ENCODE data around the gene SLIT3.

The SLIT3 gene

GRCh38 chr5:168914491-168914890, 386.4 kb downstream of the SLIT3 start:
- DNase-seq = no peak

GRCh38 chr5:168910874-168911273, 390.1 kb downstream of the SLIT3 start:
- no peak for DNase-seq

GRCh38 chr5:168908207-168908606, 392.7 kb downstream of the SLIT3 start:
- no peak for DNase-seq

- DNase-seq = no peak
Observed at GRCh38 chr5:168903061-168903460, 397.9 kb downstream of the SLIT3 start.

GRCh38 chr5:168899673-168900072, 401.3 kb downstream of the SLIT3 start:
- no peak for DNase-seq

GRCh38 chr5:168899264-168899663, 401.7 kb downstream of the SLIT3 start:
- DNase-seq = no peak

- DNase-seq = no peak
Observed at GRCh38 chr5:168898247-168898911, 402.6 kb downstream of the SLIT3 start.

GRCh38 chr5:168897387-168898122, 403.4 kb downstream of the SLIT3 start:
- DNase-seq = no peak

- no peak for DNase-seq
Observed at GRCh38 chr5:168895295-168896071, 405.5 kb downstream of the SLIT3 start.

GRCh38 chr5:168893283-168893682, 407.7 kb downstream of the SLIT3 start:
- no peak for DNase-seq

GRCh38 chr5:168892618-168893186, 408.2 kb downstream of the SLIT3 start:
- DNase-seq = no peak

- no peak for DNase-seq
Observed at GRCh38 chr5:168890816-168891812, 409.8 kb downstream of the SLIT3 start.

GRCh38 chr5:168889039-168889438, 411.9 kb downstream of the SLIT3 start:
- DNase-seq = no peak

- DNase-seq = no peak
Observed at GRCh38 chr5:168887931-168888330, 413.0 kb downstream of the SLIT3 start.

- DNase-seq = no peak
Observed at GRCh38 chr5:168886157-168886556, 414.8 kb downstream of the SLIT3 start.

GRCh38 chr5:168885324-168886120, 415.4 kb downstream of the SLIT3 start:
- no peak for DNase-seq

- DNase-seq = no peak
Observed at GRCh38 chr5:168883991-168884390, 416.9 kb downstream of the SLIT3 start.

- no peak for DNase-seq
Observed at GRCh38 chr5:168883281-168883741, 417.6 kb downstream of the SLIT3 start.

- no peak for DNase-seq
Observed at GRCh38 chr5:168882283-168882682, 418.7 kb downstream of the SLIT3 start.

GRCh38 chr5:168881427-168882149, 419.4 kb downstream of the SLIT3 start:
- no peak for DNase-seq
